ENCODE measurements around the gene LKAAEAR1. TPM values are rescaled to one million over a fixed set of nuclear protein-coding genes. Genes with fewer than 3 reads are reported as not detected.

The LKAAEAR1 gene
- total RNA-seq, 2 donors from 2014 or later = not detected

DNA sequence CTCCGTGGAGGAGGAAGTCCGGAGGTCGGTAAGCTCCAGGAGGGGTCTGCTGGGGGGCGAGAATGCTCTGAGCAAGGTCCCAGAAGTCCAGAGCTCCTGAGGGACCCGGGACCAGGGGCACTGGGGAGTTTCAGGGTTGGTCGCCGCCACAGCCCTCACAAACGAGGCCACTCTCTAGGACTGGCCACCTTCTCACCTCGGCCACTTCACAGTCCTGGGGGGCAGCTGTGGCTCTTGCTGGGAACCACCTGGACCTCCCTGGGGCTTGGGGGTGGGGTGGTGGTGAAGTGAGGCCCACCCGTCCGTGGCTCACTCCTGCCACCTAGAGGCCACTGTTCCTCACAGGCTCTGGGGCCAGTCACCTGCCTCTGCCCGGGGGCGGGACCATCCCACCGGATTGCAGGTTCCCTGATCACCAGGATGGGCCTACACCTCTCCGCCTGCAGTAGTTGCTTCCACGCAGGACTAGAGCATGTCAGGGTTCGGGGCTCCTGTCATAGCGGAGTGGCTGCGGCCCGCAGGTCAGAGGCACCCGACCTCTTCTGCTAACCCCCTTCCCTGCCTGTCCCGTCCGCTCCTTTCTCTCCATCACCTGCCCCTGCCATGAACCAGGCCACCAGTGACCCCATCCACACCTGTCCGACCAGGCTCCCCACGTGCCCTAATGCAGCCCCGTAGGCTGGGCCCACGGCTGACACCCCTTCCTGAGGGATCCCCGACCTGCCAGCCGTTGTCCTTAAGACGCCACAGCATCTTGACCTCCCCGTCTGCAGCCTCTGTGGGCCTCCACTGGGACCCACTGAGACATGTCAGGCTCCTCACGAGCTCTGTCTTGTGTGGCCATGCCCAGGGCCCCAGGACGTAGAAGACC lies 26.3 kb downstream of the LKAAEAR1 start:
- DNase-seq (ENCODE audit: low spot score) = peak; percentile 93
- intact Hi-C loops (cut with DNase I) = loop anchor here in 1 of 2 donors (1.0 to 5.0 kb wide), 2 partner anchors 26 to 1876 kb away; partner anchors contain the start of gene MTG2

- DNase-seq (ENCODE audit: low spot score) = no peak
- intact Hi-C loops (cut with DNase I) = loop anchor here in 1 of 2 donors (1.0 to 5.0 kb wide), 2 partner anchors 25 to 1875 kb away; partner anchors contain the start of gene MTG2
These were observed 27.1 kb downstream of the LKAAEAR1 start for GRCh38 chr20:64056889-64057627.

DNA sequence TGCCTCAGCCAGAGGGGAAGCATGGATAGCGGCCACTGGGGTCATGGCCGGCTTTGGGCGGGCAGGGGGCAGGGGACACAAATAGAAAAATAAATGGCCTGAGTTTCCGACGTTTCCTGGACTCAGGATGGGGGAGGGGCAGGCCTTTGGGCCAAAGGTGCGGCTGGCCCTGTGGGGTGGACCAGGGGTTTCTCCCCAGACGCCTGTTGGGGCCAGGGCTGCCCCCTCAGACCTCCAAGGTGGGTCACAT lies 27.6 kb downstream of the LKAAEAR1 start:
- DNase-seq (ENCODE audit: low spot score) = no peak
- intact Hi-C loops (cut with DNase I) = loop anchor here in 1 of 2 donors (5.0 kb wide), 1 partner anchor 1874 kb away; the partner anchor contains the start of gene MTG2

DNA sequence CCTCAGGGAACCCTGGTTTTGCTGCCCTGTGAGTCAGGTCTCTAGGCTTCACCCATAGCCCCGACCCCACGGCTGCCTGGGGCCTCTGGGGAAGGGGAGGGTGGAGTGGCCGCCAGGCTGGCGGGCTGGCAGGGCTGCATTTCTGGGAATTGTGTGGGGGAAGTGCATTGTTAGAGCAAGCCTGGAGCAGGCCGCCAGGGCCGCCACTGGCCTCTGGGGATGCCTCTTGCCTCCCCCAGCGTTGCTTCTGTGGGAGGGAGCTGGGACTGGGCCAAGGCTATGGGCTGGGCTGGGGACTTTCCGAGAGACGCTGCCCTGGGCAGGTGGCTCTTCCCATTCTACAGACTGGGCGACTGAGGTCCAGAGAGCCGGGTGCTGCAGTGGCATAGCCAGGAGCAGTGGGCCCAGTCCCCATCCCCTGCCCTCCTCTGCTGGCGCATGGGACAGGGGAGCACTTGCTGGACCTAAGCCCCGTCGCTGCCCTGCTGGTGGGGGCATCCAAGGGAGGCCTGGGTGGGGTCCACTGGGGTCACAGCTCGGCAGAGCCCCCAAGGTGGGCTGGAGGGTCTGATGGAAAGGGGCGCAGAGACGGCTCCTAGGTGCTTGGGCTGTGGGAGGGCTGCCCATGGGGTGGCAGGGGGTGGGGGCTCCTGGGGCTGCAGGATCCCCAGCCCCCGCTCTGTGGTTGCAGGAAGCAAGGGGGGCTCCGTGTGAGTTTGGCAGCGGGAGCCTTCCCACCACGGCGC lies 28.1 kb downstream of the LKAAEAR1 start:
- DNase-seq (ENCODE audit: low spot score) = no peak
- intact Hi-C loops (cut with DNase I) = loop anchor here in 1 of 2 donors (5.0 kb wide), 1 partner anchor 1874 kb away; the partner anchor contains the start of gene MTG2

DNA sequence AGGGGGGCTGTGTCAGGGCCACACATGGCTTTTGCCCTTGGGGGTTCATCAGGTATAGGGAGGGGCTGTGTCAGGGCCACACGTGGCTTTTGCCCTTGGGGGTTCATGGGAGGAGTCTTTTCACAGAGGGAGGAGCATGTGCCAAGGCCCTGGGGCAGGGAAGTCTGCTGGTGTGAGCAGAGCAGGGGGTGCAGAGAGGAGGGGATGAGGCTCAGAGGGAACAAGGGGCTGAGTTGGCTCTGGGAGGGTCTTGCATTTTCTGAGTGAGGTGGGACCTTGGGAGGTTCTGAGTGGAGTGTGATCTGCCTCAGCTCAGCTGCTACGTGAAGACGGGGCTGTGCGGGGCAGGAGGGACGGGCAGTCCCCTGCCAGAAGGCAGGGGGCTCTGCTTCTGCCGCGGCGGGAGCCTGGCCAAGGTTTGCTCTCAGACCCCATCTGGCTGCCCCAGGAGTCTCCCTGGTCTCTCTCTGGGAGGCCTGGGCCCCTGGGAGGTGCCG lies 28.8 kb downstream of the LKAAEAR1 start:
- intact Hi-C loops (cut with DNase I) = loop anchor here in 1 of 2 donors (5.0 kb wide), 1 partner anchor 1873 kb away; the partner anchor contains the start of gene MTG2
- no peak for DNase-seq (ENCODE audit: low spot score)

DNA sequence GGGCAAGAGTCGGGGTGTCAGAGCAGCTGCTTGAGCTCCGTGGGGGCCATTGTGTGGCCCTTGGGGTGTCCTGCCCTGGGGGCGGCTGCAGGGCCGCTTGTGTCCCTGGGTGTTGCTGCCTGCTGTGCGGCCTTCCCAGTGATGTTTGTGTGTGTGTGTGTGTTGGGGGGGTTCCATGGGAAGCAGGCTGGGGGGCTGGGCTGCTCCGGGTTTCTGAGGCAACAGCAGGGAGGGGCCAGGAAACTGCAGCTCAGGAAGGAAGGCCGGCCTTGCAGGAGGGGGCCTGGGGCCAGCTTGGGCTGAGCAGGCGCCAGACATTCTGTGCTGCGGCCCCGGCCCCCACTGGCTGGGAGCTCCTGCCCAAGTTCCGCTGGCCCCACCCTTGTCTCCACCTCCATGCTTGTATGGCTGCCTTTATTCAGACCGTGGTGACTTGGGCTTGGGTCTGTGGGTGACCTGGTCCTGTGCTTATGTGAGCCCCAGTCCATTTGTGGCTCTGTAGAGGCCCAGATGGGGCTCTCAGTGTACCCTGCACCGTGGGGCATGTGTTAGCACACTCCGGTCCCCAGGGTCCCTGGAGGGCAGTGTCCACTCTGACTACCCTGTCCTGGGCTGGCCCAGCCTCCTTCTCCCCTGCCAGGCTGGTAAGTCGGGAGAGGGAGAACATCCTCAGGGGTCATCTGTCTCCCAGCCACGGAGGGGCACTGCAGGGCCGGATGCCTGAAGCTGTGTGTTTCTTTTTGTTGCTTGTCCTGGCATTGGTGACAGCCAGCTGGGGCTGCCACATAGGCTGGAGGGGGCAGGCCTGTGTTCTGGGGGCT lies 30.1 kb downstream of the LKAAEAR1 start:
- intact Hi-C loops (cut with DNase I) = no loop called here
- DNase-seq (ENCODE audit: low spot score) = no peak

DNA sequence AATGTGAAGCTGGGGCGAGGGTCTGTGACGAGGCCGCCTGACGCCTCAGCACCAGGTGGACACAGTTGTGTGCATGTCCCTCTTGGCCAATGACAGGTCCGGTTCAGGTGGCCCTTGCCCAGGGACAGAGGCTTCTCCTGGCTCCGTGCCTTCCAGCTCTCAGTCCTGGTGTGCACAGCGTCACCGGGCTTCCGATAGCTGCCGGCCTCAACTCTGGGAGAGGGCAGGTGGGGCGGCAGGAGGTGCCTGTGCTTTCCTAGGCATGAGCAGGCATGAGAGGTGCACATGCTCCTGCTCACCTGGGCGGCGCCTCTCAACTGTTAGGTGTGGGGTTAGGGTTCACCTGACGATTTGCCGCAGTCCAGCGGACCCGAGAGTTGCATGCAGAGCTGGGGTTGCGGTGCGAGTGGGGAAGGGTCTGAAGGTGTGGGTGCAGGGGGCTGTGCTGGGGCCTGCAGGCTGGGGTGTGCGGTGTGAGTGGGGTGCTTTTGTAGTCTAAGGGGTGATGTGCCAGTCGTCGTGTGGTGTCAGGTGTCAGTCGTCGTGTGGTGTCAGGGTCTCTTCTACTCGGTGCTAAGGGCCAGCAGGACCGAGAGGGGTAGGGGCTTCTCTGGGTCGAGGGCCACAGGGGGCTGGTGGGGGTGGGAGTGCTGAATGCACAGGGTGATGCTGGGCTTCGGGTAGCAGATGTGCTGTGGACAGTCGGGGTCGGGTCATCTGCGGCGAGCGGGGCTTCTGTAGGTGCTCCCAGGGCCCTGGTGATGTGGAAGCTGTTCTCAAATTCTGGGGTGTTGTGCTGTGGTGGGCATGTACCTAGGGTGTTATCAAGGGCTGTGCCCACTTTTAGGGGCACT lies 31.0 kb downstream of the LKAAEAR1 start:
- intact Hi-C loops (cut with DNase I) = no loop called here
- DNase-seq (ENCODE audit: low spot score) = no peak

DNA sequence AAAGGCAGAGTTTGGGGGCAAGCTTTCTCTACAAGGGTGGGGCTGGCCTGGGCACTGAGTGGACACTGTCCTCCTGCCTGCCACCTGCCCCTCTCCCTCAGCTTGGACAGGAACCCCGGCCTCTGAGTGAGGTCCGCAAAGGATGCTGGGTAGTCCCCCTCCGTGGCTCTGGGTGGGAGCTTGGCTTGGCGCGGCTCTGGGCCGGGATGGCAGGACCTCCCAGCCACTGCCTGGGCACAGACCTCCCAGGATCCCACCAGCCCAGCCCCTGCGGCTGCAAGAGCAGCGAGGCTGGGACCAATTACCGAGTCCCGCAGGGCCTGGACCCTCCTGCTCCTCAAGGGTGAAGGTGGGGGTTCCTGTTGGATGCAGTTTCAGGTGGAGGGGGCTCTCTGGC lies 31.9 kb downstream of the LKAAEAR1 start:
- no peak for DNase-seq (ENCODE audit: low spot score)
- intact Hi-C loops (cut with DNase I) = no loop called here

DNA sequence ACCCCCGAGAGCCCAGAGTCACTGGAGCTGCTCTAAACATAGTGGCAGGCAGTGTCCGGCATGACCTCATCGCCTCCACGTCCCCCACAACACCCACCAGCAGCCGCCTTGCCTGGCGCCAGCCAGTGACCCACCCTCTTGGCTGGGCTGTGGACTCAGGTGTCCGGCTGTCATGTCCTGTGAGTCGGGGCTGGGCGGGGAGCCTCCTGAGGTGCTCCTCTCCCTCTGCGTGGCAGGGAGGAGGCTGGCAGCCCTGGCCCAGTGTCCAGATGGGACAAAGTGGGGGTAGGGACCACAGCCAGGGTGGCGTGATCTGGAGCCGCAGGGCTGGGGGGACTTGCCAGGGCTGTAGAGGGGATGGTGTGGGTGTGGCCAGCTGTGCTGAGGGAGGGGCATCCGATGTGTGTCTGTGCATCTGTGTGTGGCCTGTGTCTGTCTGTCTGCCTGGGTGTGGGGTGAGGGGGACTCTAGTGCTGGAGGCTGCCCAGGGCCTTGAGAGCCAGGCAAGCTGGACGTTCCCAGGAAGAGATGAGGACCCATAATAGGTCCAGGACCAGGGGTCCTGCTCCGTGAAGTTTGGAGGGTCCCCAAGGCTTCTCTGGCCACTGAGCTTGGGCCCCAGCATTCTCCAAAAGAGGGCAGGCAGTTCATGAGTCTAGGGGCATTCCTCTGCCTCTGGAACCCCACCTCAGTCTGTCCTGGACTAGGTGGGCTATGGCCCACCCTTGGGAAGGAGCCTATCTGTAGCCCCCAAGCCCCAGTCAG lies 32.5 kb downstream of the LKAAEAR1 start:
- intact Hi-C loops (cut with DNase I) = no loop called here
- peak; percentile 92 for DNase-seq (ENCODE audit: low spot score)

- intact Hi-C loops (cut with DNase I) = no loop called here
- DNase-seq (ENCODE audit: low spot score) = no peak
These were observed 33.2 kb downstream of the LKAAEAR1 start for GRCh38 chr20:64051033-64051452.

DNA sequence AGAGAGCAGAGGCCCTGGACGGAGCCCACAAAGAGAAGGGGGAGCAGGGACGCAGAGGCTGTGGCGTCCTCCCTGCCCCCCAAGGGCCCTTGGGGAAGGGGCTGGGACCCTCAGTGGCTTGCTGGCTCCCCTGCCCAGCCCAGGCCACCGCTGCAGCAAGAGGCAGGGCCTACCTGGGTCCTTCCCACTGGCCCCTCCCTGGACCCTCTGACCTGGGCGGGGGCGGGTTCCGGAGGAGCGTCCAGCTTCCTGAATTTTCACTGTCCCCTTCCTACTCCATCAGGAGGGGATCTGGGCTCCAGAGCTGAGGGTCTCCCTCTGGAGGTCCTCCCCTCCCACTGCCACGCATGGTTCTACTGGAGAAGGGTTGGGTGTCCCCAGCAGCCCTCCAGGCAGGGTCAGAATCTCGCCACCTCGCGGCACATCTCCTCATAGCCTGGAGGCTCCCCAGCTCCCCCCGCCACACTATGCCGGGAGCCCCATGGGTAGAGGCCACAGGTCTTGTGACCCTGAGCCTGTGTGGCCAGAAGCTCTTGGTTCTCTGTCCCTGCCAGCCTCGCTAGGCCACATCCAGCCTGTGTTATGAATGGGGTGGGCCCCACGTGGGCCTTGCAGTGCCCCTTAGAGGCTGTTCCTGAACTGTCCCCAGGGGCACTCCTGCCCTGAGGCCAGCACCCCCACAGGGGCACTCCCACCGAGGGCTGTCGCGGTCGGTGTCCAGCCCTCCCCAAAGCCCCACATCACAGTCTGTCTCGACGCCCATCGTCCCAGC lies 33.8 kb downstream of the LKAAEAR1 start:
- intact Hi-C loops (cut with DNase I) = no loop called here
- DNase-seq (ENCODE audit: low spot score) = no peak

DNA sequence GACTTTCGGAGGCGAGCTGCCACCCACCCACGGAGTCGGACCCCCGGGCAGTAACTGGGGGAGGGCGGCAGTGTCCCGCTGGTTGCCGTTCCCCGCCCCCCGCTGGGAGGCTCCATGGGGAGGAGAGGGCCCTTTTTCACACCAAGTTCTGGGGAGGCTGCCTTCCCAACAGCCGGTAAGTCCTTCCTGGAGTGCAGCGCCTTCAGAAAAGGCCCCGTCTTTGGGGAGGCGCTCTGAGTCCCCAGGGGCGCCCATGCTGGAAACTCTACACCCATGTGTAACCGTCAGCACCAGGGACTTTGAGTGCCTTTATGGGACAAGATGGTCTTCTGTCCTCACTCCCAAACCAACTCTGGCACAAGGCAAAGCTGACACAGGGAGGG lies 34.3 kb downstream of the LKAAEAR1 start:
- DNase-seq (ENCODE audit: low spot score) = no peak
- intact Hi-C loops (cut with DNase I) = no loop called here

GRCh38 chr20:64049060-64049877 lies 34.9 kb downstream of the LKAAEAR1 start, which contains the start of gene SOX18:
SOX18 (minus strand) TSS chr20:64049639; CDS start chr20:64049516, 123 bp downstream.
- no peak for DNase-seq (ENCODE audit: low spot score)
- intact Hi-C loops (cut with DNase I) = no loop called here

- DNase-seq (ENCODE audit: low spot score) = no peak
- intact Hi-C loops (cut with DNase I) = no loop called here
These were observed 35.7 kb downstream of the LKAAEAR1 start for GRCh38 chr20:64048402-64049044.

- intact Hi-C loops (cut with DNase I) = no loop called here
- DNase-seq (ENCODE audit: low spot score) = no peak
These were observed 36.2 kb downstream of the LKAAEAR1 start for GRCh38 chr20:64047968-64048401.
